Endothelial cell of umbilical vein (primary cell): ENCODE data around the gene SPATA6L.

Experiments
- CTCF ChIP-seq, 2 donors: IDR thresholded peaks; 1 replicate in 1 of 2; 2 replicates in 1 of 2; pipeline ENCODE4 v1.5.1; 2011; ENCODE audit warnings: low read length in 2 of 2, mild to moderate bottlenecking in 2 of 2, moderate library complexity in 2 of 2, control low read depth in 1 of 2, inconsistent platforms in 1 of 2, low read depth in 1 of 2; ENCODE audit not compliant: insufficient read depth in 1 of 2; ENCODE audit errors: extremely low read depth in 1 of 2
- EZH2 ChIP-seq: IDR thresholded peaks from 2 replicates; pipeline ENCODE4 v1.6.1; 2012; ENCODE audit warnings: borderline replicate concordance, low read depth, mild to moderate bottlenecking, moderate library complexity, low read length, inconsistent platforms; ENCODE audit not compliant: severe bottlenecking
- FOS ChIP-seq: IDR thresholded peaks from 2 replicates; pipeline ENCODE4 v1.6.1; 2011; ENCODE audit warnings: mild to moderate bottlenecking, low read length, moderate library complexity, borderline replicate concordance; ENCODE audit not compliant: insufficient read depth
- POLR2A ChIP-seq: IDR thresholded peaks from 2 replicates; pipeline ENCODE4 v1.6.1; 2012; ENCODE audit warnings: low read depth, mild to moderate bottlenecking, control low read depth, low read length

- TF ChIP-seq CTCF (IDR thresholded peaks at IDR 0.05; ENCODE audit: extremely low read depth in 1 of 2, insufficient read depth in 1 of 2, low read depth in 1 of 2, low read length in 2 of 2) (no peak), FOS (no peak), POLR2A (no peak), EZH2 (no peak)
Measured at GRCh38 chr9:4638968-4639367, 27.3 kb downstream of the SPATA6L start.
